Suppressor macrophage treated with lipopolysaccharide for 4 hours (primary cell): ENCODE data around the gene NSUN7.
A peak's percentile ranks its signal among the peaks of the same experiment; 100 is the strongest.
"Not testable (repeated sequence)": the region's sequence is repeated elsewhere in the genome, so short reads cannot be mapped to it uniquely, and the experiment has no call there.

Experiments
- DNase-seq: peaks from one replicate; pipeline ENCODE4 v3.0.0-alpha.2; 2020

NSUN7 gene, protein sequence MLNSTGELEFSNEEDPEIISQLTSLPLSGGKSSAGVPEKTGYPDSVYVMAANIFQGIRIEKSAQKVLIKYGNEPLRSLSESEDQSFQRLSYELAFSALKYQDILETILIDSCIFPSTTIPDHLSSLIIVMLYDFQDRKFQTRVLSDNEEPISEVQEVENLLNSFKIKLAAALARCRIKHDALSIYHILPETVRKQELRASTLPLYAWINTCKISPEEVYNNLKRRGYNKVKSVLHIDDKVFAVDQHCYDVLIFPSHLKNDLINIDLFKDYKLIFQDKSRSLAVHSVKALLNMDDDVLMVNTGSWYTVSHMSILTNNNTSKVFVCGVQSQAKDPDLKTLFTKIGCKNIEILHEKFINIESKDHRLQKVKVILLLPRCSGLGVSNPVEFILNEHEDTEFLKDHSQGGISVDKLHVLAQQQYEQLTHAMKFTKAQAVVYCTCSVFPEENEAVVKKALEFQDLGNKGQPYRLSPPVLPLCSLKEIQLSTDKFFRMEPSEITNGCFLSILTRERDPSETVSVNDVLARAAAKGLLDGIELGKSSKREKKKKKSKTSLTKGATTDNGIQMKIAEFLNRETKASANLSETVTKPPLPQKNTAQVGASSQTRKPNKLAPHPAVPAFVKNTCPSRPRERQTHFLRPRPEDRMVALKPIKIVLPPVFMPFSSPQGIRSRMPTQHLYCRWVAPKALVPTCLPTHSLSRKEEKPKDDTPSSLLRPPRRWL

DNA sequence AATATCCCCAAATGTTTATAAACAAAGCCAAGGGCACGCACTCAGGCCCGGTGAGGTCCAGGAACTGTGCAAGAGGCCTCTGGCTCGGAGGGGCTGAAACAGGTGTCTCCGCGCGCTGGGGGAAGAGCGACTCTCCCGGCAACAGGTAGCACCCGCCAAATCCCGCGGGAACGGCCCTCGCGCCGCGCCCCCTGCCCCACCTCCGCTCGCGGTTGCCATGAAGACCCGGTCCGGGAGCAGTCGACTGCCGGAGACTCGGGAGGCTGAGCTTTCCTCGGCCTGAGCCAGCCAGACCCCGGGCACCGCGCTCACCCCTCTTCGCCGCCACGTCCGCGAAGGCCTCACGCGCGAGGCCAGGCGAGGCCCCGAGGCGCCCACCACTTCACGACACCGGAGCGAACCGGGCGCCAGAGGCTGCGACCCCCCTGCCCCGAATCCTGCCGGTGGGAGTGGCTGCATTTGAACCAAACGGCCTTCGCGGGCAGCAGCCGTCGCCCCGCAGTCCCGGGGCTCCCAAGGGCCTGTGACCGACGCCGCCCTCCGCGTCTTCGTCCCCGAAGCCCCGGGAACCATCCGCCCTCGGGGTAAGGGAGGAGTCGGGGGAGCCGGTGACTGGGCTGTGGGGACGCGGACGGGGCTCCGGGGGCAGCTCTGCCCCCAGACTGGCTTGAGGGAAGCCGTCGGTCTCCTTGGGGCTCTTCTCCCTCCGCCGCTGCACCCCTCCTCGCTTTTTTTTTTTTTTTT, at the start of gene NSUN7:
NSUN7 (plus strand) TSS at position 239 of the 744 bp plus-strand sequence. CDS start 739 bp downstream, outside the sequence.
- DNase-seq: peak; percentile 9

DNA sequence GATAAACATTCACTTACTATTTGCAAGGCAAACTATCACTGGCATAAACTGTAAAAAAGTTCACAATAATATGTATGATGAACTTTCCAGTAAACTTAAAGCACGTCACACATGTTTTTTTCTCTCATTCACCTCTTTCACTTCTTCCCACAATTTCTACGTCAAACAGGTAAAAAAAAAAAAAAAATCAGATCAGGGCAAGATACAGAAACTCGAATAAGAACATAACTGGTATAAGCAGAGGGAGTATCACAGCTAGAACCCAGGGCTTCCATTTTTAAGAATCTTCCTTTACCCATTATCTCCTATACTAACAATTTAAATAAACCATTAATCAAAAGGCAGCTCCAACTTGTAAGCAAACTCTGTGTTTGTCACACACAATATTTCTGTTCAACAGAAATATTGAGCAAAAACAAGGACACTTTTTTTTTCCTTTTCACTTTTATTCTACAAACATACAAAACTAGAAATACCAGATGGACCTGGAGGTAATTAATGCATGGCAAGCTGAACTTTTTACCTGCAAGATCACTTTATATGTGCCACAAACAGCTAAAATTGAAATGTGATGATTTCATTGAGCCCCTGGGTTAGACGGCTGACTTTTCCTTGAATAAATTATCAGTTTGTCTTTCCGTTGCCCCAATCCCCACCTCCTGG, 47.5 kb upstream of the NSUN7 start:
- no peak for DNase-seq

DNA sequence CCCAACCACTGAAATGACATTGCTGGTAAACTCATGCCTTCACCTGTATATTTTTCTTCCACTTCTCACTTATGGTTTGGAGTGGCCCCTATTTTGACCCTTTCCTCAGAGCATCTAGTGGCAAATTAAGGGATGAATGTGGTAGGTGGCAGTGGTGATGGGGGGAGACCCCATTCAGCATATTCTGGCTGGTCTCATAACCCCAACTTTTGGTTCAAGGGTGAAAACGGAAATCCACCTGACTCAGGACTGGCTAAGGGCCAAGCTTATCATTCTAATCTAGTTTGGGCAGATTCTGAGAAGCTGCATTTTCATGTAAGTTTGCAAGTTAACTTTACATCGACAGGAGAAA, 47.0 kb upstream of the NSUN7 start:
- no peak for DNase-seq

DNA sequence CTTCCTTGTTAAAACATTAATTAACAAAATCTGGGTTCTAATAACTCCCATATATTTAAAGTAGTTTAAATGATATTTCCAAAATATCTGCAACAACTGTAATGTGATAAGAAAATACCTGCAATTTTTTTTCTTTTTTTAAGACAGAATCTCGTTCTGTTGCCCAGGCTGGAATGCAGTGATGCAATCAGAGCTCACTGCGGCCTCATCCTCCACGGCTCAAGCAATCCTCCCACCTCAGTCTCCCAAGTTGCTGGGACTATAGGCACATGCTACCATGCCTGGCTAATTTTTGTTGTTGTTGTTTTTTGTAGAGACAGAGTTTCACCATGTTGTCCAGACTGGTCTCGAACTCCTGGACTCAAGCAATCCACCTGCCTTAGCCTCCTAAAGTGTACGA, 45.7 kb upstream of the NSUN7 start:
- no peak for DNase-seq

DNA sequence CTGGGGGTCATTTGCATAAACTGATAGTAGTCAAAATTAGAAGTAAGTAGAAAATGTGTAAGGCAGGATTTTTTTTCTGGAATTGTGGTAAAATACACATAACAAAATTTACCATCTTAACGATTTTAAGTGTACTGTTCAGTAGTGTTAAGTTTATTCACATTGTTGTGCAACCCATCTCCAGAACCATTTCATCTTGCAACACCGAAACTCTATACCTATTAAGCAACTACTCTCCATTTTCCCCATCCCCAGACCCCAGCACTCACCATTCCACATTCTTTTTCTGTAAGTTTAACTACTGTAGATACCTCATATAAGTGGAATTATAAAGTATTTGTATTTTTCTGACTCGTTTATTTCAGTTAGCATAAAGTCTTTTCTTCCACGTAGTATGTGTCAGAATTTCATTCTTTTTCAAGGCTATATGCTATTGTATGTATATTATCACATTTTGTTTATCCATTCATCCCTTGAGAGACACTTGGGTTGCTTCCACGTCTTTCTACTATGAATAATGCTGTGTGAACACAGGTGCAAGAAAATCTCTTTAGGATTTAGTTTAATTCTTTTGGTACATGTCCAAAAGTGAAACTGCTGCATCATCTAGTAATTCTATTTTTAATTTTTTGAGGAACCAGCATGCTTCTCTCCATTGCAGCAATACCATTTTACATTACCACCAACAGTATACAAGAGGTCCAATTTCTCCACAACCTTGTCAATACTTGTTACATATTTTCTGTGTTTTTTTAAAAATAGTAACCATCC, 39.1 kb upstream of the NSUN7 start:
- DNase-seq: peak; percentile 73

DNA sequence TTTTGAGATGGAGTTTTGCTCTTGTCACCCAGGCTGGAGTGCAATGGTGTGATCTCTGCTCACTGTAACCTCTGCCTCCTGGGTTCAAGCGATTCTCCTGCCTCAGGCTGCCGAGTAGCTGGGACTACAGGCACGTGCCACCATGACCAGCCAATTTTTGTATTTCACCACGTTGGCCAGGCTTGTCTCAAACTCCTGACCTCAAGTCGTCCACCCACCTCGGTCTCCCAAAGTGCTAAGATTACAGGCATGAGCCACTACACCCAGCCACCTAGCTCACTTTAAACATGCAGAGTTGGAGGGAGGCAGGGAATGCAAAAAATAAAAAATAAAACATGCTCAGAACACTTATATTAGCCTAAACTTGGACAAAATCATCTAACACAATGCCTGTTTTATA, 36.8 kb upstream of the NSUN7 start:
- DNase-seq: not testable (repeated sequence)

DNA sequence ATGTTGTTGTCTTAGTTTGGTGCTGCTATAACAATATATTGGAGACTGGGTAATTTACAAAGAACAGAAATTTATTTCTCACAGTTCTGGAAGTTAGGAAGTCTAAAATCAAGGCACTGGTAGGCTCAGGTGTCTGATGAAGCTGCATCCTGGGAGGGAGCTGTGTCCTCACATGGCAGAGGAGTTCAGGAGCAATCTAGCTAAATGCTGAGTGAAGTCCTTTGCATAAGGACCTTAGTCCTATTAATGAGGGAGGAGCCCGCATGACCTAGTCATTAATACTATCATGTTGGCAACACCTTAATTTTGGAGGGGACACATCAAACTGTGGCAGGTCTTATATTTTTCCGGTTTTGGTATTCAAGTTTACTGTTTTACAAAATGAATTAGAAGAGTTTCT, 36.0 kb upstream of the NSUN7 start:
- no peak for DNase-seq

DNA sequence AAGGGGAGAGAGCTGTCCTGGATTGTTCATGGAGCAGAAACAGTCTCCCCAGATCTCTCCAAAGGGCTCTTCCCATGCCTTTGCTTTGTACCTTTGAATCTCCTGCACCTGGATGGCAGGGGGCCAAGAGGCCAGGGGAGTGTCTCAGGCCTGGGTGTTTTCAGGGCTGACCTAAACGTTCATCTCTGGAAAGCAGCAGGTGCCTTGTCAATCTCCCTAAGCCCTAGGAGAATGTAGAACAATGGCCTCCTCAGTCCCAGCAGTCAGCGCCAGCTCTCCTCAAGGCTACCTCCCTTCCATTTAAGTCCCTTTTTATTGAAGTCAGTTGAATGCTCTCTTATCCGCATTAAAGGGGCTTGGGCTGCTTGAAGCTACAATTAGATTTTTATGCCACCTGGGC, 31.2 kb upstream of the NSUN7 start:
- no peak for DNase-seq

DNA sequence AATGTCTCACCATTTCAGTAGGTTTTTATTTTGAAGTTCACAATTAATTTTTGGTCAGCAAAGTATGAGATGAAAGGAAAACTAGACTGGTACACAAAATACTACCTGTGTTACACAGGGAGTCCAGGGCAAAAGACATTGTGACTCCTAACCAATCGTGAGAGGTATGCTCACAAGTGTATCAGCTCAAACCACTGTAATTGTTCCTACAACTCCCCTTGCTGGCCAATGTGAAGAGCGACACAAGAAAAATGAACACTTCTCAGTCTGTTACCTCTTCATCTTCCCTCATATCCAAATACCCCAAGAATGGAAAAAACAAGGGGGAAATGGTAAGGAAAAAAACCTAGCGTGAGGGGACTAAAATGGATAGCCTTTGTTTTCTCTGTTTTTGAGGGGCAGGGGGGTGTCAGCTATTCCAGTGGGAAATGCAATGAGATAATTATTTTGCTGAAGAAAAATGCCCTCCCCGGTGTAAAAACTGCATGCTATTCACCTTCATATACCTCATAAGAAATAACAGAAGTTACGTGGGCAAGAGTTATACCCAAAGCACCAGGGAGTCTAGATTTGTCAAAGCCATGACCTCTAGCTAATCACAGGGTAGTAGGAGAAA, 30.6 kb upstream of the NSUN7 start:
- peak; percentile 65 for DNase-seq

DNA sequence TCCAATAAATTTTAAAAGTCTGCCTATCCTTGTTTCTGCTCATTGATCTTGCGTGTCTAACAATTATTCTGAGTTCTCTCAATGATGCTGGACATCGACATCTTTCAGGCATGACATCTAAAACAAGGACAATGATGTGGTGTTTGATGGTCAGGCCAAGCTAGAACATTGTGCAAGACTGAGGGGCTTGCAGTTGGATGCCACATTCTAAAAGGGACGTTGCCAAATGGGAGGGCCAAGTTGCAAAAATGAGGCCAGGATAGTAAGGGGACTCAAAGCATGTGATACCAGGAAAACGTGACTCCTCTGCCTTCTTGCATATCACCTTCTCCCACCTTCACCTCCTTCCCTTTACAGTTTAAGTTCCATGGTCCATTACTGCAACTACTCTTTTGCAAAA, 29.4 kb upstream of the NSUN7 start:
- no peak for DNase-seq

DNA sequence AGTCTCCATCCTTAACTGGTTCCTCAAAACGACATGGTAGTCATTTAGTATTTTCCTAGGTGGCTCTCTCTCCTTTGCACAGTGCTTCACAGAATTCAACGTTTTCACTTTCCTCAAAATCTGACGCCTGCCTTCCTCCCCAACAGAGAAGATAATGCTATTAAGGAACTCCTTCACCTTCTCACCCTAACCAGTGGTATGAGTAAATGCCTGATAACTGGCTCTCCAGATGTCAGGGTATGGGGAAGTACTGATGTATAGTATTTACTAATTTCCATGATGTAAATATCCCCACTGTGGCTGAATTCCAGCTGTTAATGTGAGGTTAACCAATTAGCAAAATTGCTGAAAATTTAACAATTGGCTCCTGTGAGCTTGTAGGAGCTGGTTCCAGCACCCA, 28.8 kb upstream of the NSUN7 start:
- peak; percentile 74 for DNase-seq

DNA sequence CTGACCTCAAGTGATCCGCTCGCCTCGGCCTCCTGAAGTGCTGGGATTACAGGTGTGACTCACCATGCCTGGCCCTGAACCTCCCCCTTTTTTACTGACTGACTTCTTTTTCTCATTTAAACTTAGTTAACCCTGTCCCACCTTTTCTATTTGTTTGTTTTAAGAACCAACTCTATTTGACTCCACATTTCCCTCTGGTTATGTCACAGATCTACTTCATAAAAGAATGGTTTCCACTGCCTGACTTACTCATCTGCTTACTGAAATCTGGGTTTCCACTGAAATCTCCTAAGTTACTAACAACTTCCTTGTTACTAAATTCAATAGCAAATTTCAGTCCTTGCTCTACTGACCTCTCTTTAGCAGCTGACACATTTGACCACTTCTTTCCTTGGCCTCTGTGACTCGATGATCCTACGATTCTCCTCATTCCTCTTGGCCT, 28.0 kb upstream of the NSUN7 start:
- DNase-seq: peak; percentile 89

DNA sequence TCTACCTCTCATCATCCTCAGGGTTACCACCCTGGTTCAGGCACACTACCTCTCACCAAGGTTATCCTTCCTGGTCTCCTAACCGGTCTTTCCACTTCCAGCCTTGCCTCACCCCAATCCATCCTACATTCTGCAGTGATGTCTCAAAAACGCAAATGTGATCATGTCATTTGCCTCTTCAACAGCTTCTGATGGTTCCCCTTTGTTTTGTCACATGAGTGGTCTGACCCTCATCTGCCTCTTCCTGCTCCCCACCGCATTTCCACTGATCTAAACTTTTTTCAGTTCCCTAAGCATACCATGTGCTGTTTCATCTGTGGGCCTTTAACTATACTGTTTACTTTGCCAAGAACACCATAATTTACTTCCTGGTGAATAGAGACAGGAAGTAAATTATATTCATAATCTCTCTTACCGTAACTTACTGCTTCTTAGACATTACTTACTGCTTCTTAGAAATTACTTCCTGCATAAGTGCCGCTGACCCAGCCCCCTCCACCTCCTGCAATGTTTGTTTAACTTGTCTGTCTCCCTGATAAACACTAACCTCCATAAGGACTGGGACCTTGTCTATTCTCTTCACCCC, 27.1 kb upstream of the NSUN7 start:
- peak; percentile 91 for DNase-seq

DNA sequence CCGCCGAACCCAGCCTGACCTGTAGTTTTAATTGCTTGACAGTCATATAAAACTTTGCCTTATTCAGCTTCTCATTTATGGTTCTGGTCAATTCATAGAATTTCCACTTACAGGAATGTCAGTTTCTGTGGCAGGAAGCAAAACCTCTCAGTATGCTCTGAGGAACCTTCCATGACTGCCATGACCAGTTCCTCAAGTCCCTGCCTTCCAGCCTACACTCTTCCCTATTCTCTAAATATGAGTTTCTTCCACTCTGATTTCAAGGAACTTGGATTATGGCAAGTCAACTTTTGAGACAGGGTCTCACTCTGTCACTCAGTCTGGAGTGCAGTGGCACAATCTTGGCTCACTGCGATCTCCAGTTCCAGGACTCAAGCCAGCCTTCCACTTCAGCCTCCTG, 26.0 kb upstream of the NSUN7 start:
- DNase-seq: peak; percentile 65

DNA sequence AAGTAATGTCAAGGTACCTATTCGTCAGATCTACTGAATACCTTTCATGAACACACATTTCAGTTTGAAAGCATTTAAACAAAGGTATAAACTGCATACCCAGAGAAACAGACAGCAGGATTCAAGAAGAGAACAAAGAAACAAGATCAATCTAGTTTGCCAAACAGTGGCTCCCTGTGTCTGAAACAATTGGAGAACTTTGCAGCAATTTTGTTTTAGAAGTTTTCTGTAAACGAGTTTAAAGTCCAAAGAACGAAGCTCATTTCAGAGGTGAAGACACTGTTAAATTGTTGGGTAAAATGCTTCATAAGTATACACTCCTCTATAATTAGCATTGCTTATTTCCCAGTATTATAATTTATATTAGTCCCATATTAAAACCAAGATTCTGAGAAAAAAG, 21.4 kb upstream of the NSUN7 start:
- no peak for DNase-seq

DNA sequence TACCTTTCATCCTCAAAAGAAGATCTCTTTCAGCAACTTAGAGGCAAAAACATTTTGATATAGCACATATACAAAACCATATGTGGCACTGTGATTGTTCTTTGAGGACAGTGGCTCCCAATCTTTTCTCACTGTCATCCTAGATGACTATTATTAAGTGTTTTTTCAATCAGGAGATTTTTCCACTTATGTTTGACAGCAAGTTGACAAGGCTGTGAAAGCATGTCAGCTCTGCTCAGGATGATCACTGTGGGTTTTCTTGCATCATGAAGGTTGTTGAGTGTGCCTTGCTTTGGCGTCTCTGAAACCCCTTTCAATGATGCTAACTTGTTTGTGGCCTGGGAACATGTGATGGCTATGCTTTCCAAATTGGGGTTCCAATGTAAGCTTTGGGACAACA, 20.2 kb upstream of the NSUN7 start:
- no peak for DNase-seq

DNA sequence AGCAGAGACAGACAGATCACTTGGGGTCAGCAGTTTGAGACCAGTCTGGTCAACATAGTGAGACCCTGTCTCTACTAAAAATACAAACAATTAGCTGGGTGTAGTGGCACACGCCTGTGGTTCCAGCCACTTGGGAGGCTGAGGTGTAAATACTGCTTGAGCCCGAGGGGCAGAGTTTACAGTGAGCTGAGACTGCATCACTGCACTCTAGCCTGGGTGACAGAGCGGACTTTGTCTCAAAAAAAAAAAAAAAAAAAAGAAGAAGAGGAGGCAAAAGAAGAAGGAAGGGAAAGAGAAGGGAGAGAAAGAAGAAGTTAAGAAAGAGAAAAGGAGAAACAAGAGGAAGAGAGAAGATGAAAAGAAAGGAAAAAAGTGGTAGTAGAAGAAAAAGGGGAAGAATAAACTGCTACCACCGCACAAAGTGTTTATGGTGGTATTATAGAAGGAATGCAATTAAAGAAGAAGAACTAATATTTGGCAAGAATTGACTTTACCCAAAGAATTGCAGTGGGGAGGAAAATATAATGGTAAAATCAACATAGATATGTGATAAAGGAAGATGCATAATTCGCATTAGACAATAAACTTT, 19.6 kb upstream of the NSUN7 start:
- no peak for DNase-seq

DNA sequence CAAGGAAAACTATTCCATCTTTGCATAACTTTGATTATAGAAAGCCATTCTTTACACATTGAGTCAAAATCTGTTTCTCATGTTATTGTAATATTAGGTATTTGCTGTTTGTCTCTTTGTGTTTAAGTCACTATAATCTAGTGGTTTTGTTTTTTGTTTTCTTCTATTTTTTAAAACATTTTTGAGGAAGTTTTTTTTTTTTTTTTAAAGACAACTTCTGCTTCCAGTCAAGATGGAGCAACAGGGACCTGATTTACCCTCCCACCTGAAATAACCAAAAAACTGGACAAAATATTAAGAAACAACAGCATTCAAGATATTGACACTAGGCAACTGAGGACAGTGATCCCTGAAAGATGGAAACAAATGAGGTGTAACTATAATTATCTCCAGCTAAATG, 18.4 kb upstream of the NSUN7 start:
- DNase-seq: no peak

DNA sequence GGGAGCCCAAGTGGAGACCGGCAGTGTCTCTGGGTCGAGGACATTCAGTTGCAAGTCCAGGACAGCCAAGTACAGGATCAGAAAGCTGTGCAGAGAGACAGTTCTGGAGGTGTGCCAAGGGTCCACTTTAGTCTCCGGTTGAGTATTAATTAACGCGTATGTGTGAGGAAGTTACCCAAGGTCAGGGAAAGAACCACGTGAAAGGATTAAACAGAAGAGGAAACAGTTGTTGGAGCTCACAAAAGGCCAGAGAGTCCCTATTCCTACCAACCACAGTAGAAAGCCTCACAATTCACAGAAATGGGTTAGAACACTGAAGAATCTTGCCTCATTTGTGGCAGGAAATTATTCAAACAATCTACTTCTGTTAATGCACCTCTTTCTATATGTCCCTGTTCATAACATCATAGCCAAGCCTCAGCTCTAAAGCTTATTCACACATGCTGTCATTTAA, 17.9 kb upstream of the NSUN7 start:
- peak; percentile 91 for DNase-seq

DNA sequence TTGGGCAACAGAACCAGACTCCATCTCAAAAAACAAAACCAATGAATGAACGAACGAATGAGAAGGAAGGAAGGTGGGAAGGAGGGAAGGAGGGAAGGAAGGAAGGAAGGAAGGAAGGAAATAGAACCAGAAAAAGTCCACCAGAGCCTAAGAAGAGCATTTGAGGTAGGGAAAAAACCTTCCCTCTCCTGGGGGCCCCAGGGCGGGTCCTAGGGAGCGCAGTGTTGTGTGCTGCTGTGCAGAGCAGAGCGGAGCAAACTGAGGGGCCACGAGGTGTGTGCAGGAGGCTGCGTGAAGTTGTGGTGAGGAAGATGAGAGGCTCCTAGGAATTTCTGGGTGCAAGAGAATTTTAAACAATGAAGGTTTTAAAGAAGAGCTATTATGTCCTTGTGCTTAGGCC, 16.0 kb upstream of the NSUN7 start:
- DNase-seq: no peak

DNA sequence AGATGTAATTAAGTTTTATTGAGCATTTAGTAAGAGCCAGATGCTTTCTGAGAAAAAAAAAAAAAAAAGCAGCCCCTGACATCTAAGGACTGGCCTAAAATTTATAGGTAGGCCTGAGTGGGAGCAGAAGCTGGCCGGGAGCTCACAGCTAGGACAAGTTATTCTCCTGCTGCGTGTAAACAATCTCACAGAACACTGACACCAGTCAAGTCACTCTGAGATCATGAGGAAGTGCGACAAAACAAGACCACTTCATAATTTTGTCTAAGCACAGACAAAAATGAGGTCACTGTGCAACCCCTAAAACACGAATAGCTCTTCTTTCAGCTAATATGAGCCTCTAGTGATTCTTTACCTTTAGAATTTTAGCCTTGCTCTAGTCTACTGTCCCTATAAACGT, 15.3 kb upstream of the NSUN7 start:
- peak; percentile 45 for DNase-seq
